OCI-LY1 (cell line): ENCODE measurements around the gene ACTL8.

Experiments
- H2AFZ ChIP-seq: fragments of 200-600 bp; sonication (generic), shearing (Covaris generic); 2 replicates; pipeline ENCODE4 v1.6.0; 2014; ENCODE audit warnings: antibody characterized with exemption, mild to moderate bottlenecking, low read length
- H3F3A ChIP-seq: fragments of 200-600 bp; sonication (generic), shearing (Covaris generic); 2 replicates; pipeline ENCODE4 v1.6.0; 2014; ENCODE audit warnings: mild to moderate bottlenecking, antibody characterized with exemption, low read length, moderate library complexity; ENCODE audit not compliant: insufficient read depth
- H3K27ac ChIP-seq: fragments of 200-600 bp; sonication (generic); 2 replicates; pipeline ENCODE4 v1.5.1; 2014; ENCODE audit warnings: low read length, mixed run types, mild to moderate bottlenecking, low read depth; ENCODE audit not compliant: poor library complexity, severe bottlenecking
- H3K27me3 ChIP-seq: fragments of 200-600 bp; sonication (generic); 2 replicates; pipeline ENCODE4 v1.6.0; 2014; ENCODE audit warnings: antibody characterized with exemption, mild to moderate bottlenecking, low read length, moderate library complexity; ENCODE audit not compliant: insufficient read depth
- H3K36me3 ChIP-seq: fragments of 200-600 bp; sonication (generic); 2 replicates; pipeline ENCODE4 v1.6.1; 2014; ENCODE audit warnings: mild to moderate bottlenecking, antibody characterized with exemption, low read length, moderate library complexity, mixed read lengths; ENCODE audit not compliant: insufficient read depth
- H3K4me1 ChIP-seq: fragments of 200-600 bp; sonication (generic); 2 replicates; pipeline ENCODE4 v1.5.1; 2014; ENCODE audit warnings: mild to moderate bottlenecking, low read length, moderate library complexity; ENCODE audit not compliant: insufficient read depth, severe bottlenecking
- H3K4me2 ChIP-seq: fragments of 200-600 bp; sonication (generic), shearing (Covaris generic); 2 replicates; pipeline ENCODE4 v1.6.1; 2014; ENCODE audit warnings: low read length
- H3K4me3 ChIP-seq: fragments of 200-600 bp; sonication (generic); 2 replicates; pipeline ENCODE4 v1.5.1; 2014; ENCODE audit warnings: low read length, low read depth, mild to moderate bottlenecking, mixed read lengths; ENCODE audit not compliant: poor library complexity, severe bottlenecking
- H3K79me2 ChIP-seq: fragments of 200-600 bp; shearing (Covaris generic); 2 replicates; pipeline ENCODE4 v1.6.1; 2016; ENCODE audit warnings: mixed run types, low read length, mixed read lengths; ENCODE audit not compliant: insufficient read depth
- H3K9ac ChIP-seq: fragments of 200-600 bp; sonication (generic), shearing (Covaris generic); 2 replicates; pipeline ENCODE4 v1.6.1; 2014; ENCODE audit warnings: mild to moderate bottlenecking, low read length, mixed read lengths
- H3K9me2 ChIP-seq: fragments of 200-600 bp; sonication (generic), shearing (Covaris generic); 2 replicates; pipeline ENCODE4 v1.6.1; 2014; ENCODE audit warnings: low read depth, mild to moderate bottlenecking, low read length, mixed read lengths
- H3K9me3 ChIP-seq: fragments of 200-600 bp; shearing (Covaris generic); 2 replicates; pipeline ENCODE4 v1.6.1; 2014; ENCODE audit warnings: low read length, mixed read lengths
- H4K20me1 ChIP-seq: fragments of 200-600 bp; sonication (generic), shearing (Covaris generic); 2 replicates; pipeline ENCODE4 v1.6.0; 2016; ENCODE audit warnings: mild to moderate bottlenecking, low read length; ENCODE audit not compliant: insufficient read depth
- CTCF ChIP-seq: fragments of 200-600 bp; sonication (generic), shearing (Covaris generic); IDR thresholded peaks from 2 replicates; pipeline ENCODE4 v1.5.1; 2017; ENCODE audit warnings: mild to moderate bottlenecking, antibody characterized with exemption, low read length, moderate library complexity, mixed read lengths
- EZH2 ChIP-seq: fragments of 200-600 bp; sonication (generic), shearing (Covaris generic); IDR thresholded peaks from 2 replicates; pipeline ENCODE4 v1.8.0; 2017; ENCODE audit warnings: borderline replicate concordance, mixed run types, mild to moderate bottlenecking, antibody characterized with exemption, low read length, moderate library complexity, mixed read lengths

ACTL8 gene

GRCh38 chr1:17752356-17752755 is 2.8 kb upstream of the ACTL8 start:
- Histone ChIP-seq H3K27me3 (no peaks in the 10 kb centered on the region), H3K9ac (no peak overlapping the region), H3K4me3 (no peak overlapping the region), H3K9me2 (no peaks in the 10 kb centered on the region), H3K79me2 (no peaks in the 10 kb centered on the region), H3K9me3 (peaks cover 14% of the 10 kb centered on the region; the same call in 1 of the 2 replicates), H2AFZ (no peak overlapping the region), H3K27ac (no peak overlapping the region), H3K36me3 (no peaks in the 10 kb centered on the region), H3K4me1 (no peaks in the 10 kb centered on the region), H3F3A (no peaks in the 10 kb centered on the region), H3K4me2 (no peak overlapping the region), H4K20me1 (no peaks in the 10 kb centered on the region)
- no peak for TF ChIP-seq CTCF
- no peak for TF ChIP-seq EZH2

GRCh38 chr1:17757426-17757825 is 2.3 kb downstream of the ACTL8 start:
- H3K4me2 ChIP-seq: no peak overlapping the region
- no peaks in the 10 kb centered on the region for H3K79me2 ChIP-seq
- no peaks in the 10 kb centered on the region for H3K9me2 ChIP-seq
- peaks cover 27% of the 10 kb centered on the region for H3K9me3 ChIP-seq
- no peak overlapping the region for H3K4me3 ChIP-seq
- H3K27me3 ChIP-seq: no peaks in the 10 kb centered on the region
- no peaks in the 10 kb centered on the region for H3K36me3 ChIP-seq
- no peak overlapping the region for H3K27ac ChIP-seq
- no peaks in the 10 kb centered on the region for H4K20me1 ChIP-seq
- no peaks in the 10 kb centered on the region for H3F3A ChIP-seq
- H3K4me1 ChIP-seq: no peaks in the 10 kb centered on the region
- no peak overlapping the region for H3K9ac ChIP-seq
- no peak overlapping the region for H2AFZ ChIP-seq
- TF ChIP-seq CTCF (no peak), EZH2 (no peak)

GRCh38 chr1:17759114-17759513 is 4.0 kb downstream of the ACTL8 start:
- Histone ChIP-seq H3K9ac (no peak overlapping the region), H2AFZ (no peak overlapping the region), H3K79me2 (no peaks in the 10 kb centered on the region), H4K20me1 (no peaks in the 10 kb centered on the region), H3K4me2 (no peak overlapping the region), H3K27ac (no peak overlapping the region), H3K9me2 (no peaks in the 10 kb centered on the region), H3K36me3 (no peaks in the 10 kb centered on the region), H3K4me1 (no peaks in the 10 kb centered on the region), H3K4me3 (no peak overlapping the region), H3F3A (no peaks in the 10 kb centered on the region), H3K9me3 (peaks cover 27% of the 10 kb centered on the region), H3K27me3 (no peaks in the 10 kb centered on the region; the same call in 1 of the 2 replicates)
- TF ChIP-seq CTCF (peak; percentile 24; the same call in 1 of the 2 replicates), EZH2 (no peak)
